ENCODE data around the gene SMARCB1.

The SMARCB1 gene

GRCh38 chr22:23789638-23790037 is 2.9 kb downstream of the SMARCB1 start:
- Histone ChIP-seq H3K36me3 (ENCODE audit: insufficient read depth, low read length) (peaks cover 35% of the 10 kb centered on the region), H4K20me1 (ENCODE audit: insufficient read depth, low read length) (no peaks in the 10 kb centered on the region), H3K9ac (ENCODE audit: low read length) (no peak overlapping the region), H3K4me3 (ENCODE audit: low read depth, low read length, poor library complexity, severe bottlenecking) (no peak overlapping the region), H3F3A (ENCODE audit: insufficient read depth, low read length) (no peaks in the 10 kb centered on the region), H3K79me2 (ENCODE audit: insufficient read depth, low read length) (peaks cover 47% of the 10 kb centered on the region), H3K4me2 (ENCODE audit: low read length) (peak overlapping the region; percentile 19; the same call in 1 of the 2 replicates), H3K4me1 (ENCODE audit: insufficient read depth, low read length, severe bottlenecking) (peaks cover 34% of the 10 kb centered on the region), H2AFZ (ENCODE audit: low read length) (no peak overlapping the region), H3K27me3 (ENCODE audit: insufficient read depth, low read length) (no peaks in the 10 kb centered on the region), H3K9me3 (ENCODE audit: low read length) (no peaks in the 10 kb centered on the region), H3K27ac (ENCODE audit: low read depth, low read length, poor library complexity, severe bottlenecking) (no peak overlapping the region), H3K9me2 (ENCODE audit: low read depth, low read length) (no peaks in the 10 kb centered on the region)
- TF ChIP-seq CTCF (IDR thresholded peaks at IDR 0.05; ENCODE audit: low read length) (peak; percentile 43; the same call in 1 of the 2 replicates), EZH2 (IDR thresholded peaks at IDR 0.05; ENCODE audit: borderline replicate concordance, low read length) (no peak)

GRCh38 chr22:23790819-23791737 is 4.3 kb downstream of the SMARCB1 start:
- no peak overlapping the region for H3K4me2 ChIP-seq (ENCODE audit: low read length)
- no peaks in the 10 kb centered on the region for H3K27me3 ChIP-seq (ENCODE audit: insufficient read depth, low read length)
- TF ChIP-seq EZH2 (IDR thresholded peaks at IDR 0.05; ENCODE audit: borderline replicate concordance, low read length) = no peak
- no peak for TF ChIP-seq CTCF (IDR thresholded peaks at IDR 0.05; ENCODE audit: low read length)
- peaks cover 47% of the 10 kb centered on the region for H3K79me2 ChIP-seq (ENCODE audit: insufficient read depth, low read length)
- H4K20me1 ChIP-seq (ENCODE audit: insufficient read depth, low read length) = no peaks in the 10 kb centered on the region
- H3K4me1 ChIP-seq (ENCODE audit: insufficient read depth, low read length, severe bottlenecking) = peaks cover 34% of the 10 kb centered on the region
- no peaks in the 10 kb centered on the region for H3K9me2 ChIP-seq (ENCODE audit: low read depth, low read length)
- peaks cover 46% of the 10 kb centered on the region for H3K36me3 ChIP-seq (ENCODE audit: insufficient read depth, low read length)
- H2AFZ ChIP-seq (ENCODE audit: low read length) = no peak overlapping the region
- no peaks in the 10 kb centered on the region for H3K9me3 ChIP-seq (ENCODE audit: low read length)
- no peak overlapping the region for H3K4me3 ChIP-seq (ENCODE audit: low read depth, low read length, poor library complexity, severe bottlenecking)
- no peak overlapping the region for H3K9ac ChIP-seq (ENCODE audit: low read length)
- H3K27ac ChIP-seq (ENCODE audit: low read depth, low read length, poor library complexity, severe bottlenecking) = no peak overlapping the region
- H3F3A ChIP-seq (ENCODE audit: insufficient read depth, low read length) = peaks cover under 1% of the 10 kb centered on the region; the same call in 1 of the 2 replicates

- peaks cover 6% of the 10 kb centered on the region; the same call in 1 of the 2 replicates for H3F3A ChIP-seq (ENCODE audit: insufficient read depth, low read length)
- H3K79me2 ChIP-seq (ENCODE audit: insufficient read depth, low read length) = peaks cover 47% of the 10 kb centered on the region
- no peak overlapping the region for H3K4me3 ChIP-seq (ENCODE audit: low read depth, low read length, poor library complexity, severe bottlenecking)
- no peak overlapping the region for H3K27ac ChIP-seq (ENCODE audit: low read depth, low read length, poor library complexity, severe bottlenecking)
- peaks cover 55% of the 10 kb centered on the region for H3K36me3 ChIP-seq (ENCODE audit: insufficient read depth, low read length)
- no peaks in the 10 kb centered on the region for H3K9me3 ChIP-seq (ENCODE audit: low read length)
- H3K4me2 ChIP-seq (ENCODE audit: low read length) = no peak overlapping the region
- no peaks in the 10 kb centered on the region for H3K9me2 ChIP-seq (ENCODE audit: low read depth, low read length)
- H3K9ac ChIP-seq (ENCODE audit: low read length) = no peak overlapping the region
- H4K20me1 ChIP-seq (ENCODE audit: insufficient read depth, low read length) = no peaks in the 10 kb centered on the region
- no peak for TF ChIP-seq CTCF (IDR thresholded peaks at IDR 0.05; ENCODE audit: low read length)
- no peak for TF ChIP-seq EZH2 (IDR thresholded peaks at IDR 0.05; ENCODE audit: borderline replicate concordance, low read length)
- H2AFZ ChIP-seq (ENCODE audit: low read length) = no peak overlapping the region
- H3K4me1 ChIP-seq (ENCODE audit: insufficient read depth, low read length, severe bottlenecking) = peaks cover 28% of the 10 kb centered on the region
- no peaks in the 10 kb centered on the region for H3K27me3 ChIP-seq (ENCODE audit: insufficient read depth, low read length)
Measured at GRCh38 chr22:23791738-23792645, 5.2 kb downstream of the SMARCB1 start.

Measured in OCI-LY1 (cell line).